Hepatocyte (in vitro differentiated cells): ENCODE measurements around the gene KIAA1217. TPM values are rescaled to one million over a fixed set of nuclear protein-coding genes. Genes with fewer than 3 reads are reported as not detected.

Experiments
- DNase-seq: peaks from one replicate; pipeline ENCODE4 v3.0.0-alpha.2; 2016; ENCODE audit warnings: low spot score
- H2AFZ ChIP-seq: fragments of 200-600 bp; sonication (generic); 2 replicates; pipeline ENCODE4 v1.6.0; 2016; ENCODE audit warnings: antibody characterized with exemption, mild to moderate bottlenecking
- H3K27ac ChIP-seq: fragments of 200-600 bp; sonication (generic); 2 replicates; pipeline ENCODE4 v1.5.1; 2016; ENCODE audit warnings: mild to moderate bottlenecking
- H3K27me3 ChIP-seq: fragments of 200-600 bp; sonication (generic); 2 replicates; pipeline ENCODE4 v1.6.1; 2016
- H3K36me3 ChIP-seq: fragments of 200-600 bp; sonication (generic); replicated peaks from 2 replicates; pipeline ENCODE4 v1.5.1; 2016; ENCODE audit warnings: low read depth; ENCODE audit not compliant: insufficient read depth
- H3K4me1 ChIP-seq: fragments of 200-600 bp; sonication (generic); 2 replicates; pipeline ENCODE4 v1.5.1; 2016; ENCODE audit warnings: mild to moderate bottlenecking, moderate library complexity; ENCODE audit not compliant: insufficient read depth
- H3K4me2 ChIP-seq: fragments of 200-600 bp; sonication (generic); 2 replicates; pipeline ENCODE4 v1.6.0; 2016
- H3K4me3 ChIP-seq: fragments of 200-600 bp; sonication (generic); 2 replicates; pipeline ENCODE4 v1.5.1; 2016; ENCODE audit warnings: mild to moderate bottlenecking
- H3K79me2 ChIP-seq: fragments of 200-600 bp; sonication (generic); 2 replicates; pipeline ENCODE4 v1.6.0; 2017; ENCODE audit warnings: mild to moderate bottlenecking
- H3K9me2 ChIP-seq: fragments of 200-600 bp; sonication (generic); replicated peaks from 2 replicates; pipeline ENCODE4 v1.6.0; 2017; ENCODE audit warnings: mild to moderate bottlenecking; ENCODE audit not compliant: insufficient read depth
- H3K9me3 ChIP-seq: fragments of 200-600 bp; sonication (generic); 2 replicates; pipeline ENCODE4 v1.5.1; 2016; ENCODE audit warnings: low read depth, mild to moderate bottlenecking
- H4K20me1 ChIP-seq: fragments of 200-600 bp; sonication (generic); 2 replicates; pipeline ENCODE4 v1.6.0; 2016; ENCODE audit warnings: mild to moderate bottlenecking; ENCODE audit not compliant: insufficient read depth, poor library complexity, severe bottlenecking
- EZH2 ChIP-seq: fragments of 200-600 bp; sonication (generic); IDR thresholded peaks from 2 replicates; pipeline ENCODE4 v1.6.1; 2016; ENCODE audit warnings: antibody characterized with exemption, mild to moderate bottlenecking, borderline replicate concordance
- EZH2phosphoT487 ChIP-seq: fragments of 200-600 bp; sonication (generic); IDR thresholded peaks from one replicate; pipeline ENCODE4 v1.6.1; 2018; ENCODE audit warnings: antibody characterized with exemption, mild to moderate bottlenecking, low read depth, moderate library complexity; ENCODE audit not compliant: unreplicated experiment, severe bottlenecking
- WGBS: methylation state at CpG from one replicate; pipeline ENCODE4 v1.1.6; 2016; ENCODE audit warnings: low lambda C conversion rate; ENCODE audit errors: missing lambda C conversion rate; 5-methylcytosine and 5-hydroxymethylcytosine counted together
- polyA plus RNA-seq: library from polyadenylated mRNA; unstranded; fragments of >200 nt; fragmentation: Nextera tagmentation; extraction: Ambion mirVana; gene quantifications from 2 replicates; pipeline ENCODE4 v1.2.1, GENCODE V29; 2016
- total RNA-seq: library from RNA; depleted of rRNA; stranded (reverse); fragments of >200 nt; gene quantifications from 2 replicates; pipeline ENCODE4 v1.2.3, GENCODE V29; 2014
- TF ChIP-seq, protein P1 (sequence below): fragments of 200-600 bp; sonication (generic); IDR thresholded peaks from 2 replicates; pipeline ENCODE4 v1.5.1; 2016; ENCODE audit warnings: antibody characterized with exemption, mild to moderate bottlenecking; ENCODE audit not compliant: poor library complexity

KIAA1217 gene
- total and polyA plus RNA-seq, 2 experiments from 2014 or later: 31.6 to 33.2 TPM

DNA sequence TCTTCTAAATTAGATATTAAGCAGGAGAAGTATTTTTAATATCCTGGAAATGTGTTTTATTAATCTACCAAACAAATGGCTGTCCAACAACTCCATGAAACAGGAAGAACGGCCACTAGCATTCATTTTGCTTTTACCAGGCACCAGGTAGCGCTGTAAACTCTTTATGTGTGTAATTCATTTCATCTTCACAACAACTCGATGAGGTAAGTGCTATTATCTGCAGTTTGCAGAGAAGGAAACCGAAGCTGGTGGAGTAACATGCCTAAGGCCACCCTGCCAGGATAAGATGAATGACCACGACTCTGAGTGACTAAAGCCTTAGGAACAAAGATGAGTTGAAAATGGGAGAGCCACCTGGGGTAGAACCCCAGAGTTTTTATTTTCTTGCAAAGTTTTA is 101.2 kb downstream of the KIAA1217 start:
- Histone ChIP-seq H3K4me1 (peaks cover 8% of the 10 kb centered on the region), H3K27ac (no peak overlapping the region), H3K27me3 (no peaks in the 10 kb centered on the region), H2AFZ (no peak overlapping the region), H4K20me1 (peaks cover 2% of the 10 kb centered on the region), H3K9me2 (no peaks in the 10 kb centered on the region), H3K36me3 (no peaks in the 10 kb centered on the region), H3K4me2 (no peak overlapping the region), H3K4me3 (no peak overlapping the region), H3K79me2 (peaks cover 30% of the 10 kb centered on the region), H3K9me3 (no peaks in the 10 kb centered on the region)
- TF ChIP-seq EZH2phosphoT487 (no peak), EZH2 (no peak)
- TF ChIP-seq, protein P1, sequence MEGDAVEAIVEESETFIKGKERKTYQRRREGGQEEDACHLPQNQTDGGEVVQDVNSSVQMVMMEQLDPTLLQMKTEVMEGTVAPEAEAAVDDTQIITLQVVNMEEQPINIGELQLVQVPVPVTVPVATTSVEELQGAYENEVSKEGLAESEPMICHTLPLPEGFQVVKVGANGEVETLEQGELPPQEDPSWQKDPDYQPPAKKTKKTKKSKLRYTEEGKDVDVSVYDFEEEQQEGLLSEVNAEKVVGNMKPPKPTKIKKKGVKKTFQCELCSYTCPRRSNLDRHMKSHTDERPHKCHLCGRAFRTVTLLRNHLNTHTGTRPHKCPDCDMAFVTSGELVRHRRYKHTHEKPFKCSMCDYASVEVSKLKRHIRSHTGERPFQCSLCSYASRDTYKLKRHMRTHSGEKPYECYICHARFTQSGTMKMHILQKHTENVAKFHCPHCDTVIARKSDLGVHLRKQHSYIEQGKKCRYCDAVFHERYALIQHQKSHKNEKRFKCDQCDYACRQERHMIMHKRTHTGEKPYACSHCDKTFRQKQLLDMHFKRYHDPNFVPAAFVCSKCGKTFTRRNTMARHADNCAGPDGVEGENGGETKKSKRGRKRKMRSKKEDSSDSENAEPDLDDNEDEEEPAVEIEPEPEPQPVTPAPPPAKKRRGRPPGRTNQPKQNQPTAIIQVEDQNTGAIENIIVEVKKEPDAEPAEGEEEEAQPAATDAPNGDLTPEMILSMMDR: no peak
- no peak for DNase-seq
- WGBS: 71% methylated on average over 5 of the region's 5 CpGs

DNA sequence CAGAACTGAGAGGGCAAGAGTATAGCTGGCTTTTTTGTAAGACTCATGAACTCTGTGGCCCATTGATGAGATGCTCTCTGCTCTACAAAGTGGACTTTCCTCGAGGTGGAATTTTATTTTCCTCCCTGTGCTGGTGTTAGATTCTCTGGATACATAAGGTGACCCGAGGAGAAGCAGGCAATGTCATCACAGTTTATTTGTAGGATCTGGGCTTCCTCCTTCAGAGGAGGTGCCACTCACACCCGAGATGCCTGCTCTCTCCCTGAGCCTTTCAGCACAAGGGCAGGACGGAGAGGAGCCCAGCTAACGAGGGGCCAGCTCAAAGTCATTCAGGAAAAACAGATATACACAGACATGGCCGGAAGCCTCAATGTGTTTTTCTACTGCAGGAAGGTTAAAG is 103.0 kb downstream of the KIAA1217 start:
- no peak overlapping the region for H3K4me3 ChIP-seq
- H3K9me3 ChIP-seq: no peaks in the 10 kb centered on the region
- TF ChIP-seq EZH2phosphoT487 (no peak), EZH2 (no peak)
- TF ChIP-seq, protein P1: no peak
- H3K79me2 ChIP-seq: peaks cover 34% of the 10 kb centered on the region
- no peaks in the 10 kb centered on the region for H3K9me2 ChIP-seq
- H4K20me1 ChIP-seq: peaks cover 2% of the 10 kb centered on the region
- H3K4me2 ChIP-seq: no peak overlapping the region
- 78% methylated on average over 6 of the region's 6 CpGs for WGBS
- H3K27me3 ChIP-seq: no peaks in the 10 kb centered on the region
- no peak for DNase-seq
- H3K4me1 ChIP-seq: peaks cover 8% of the 10 kb centered on the region
- H3K36me3 ChIP-seq: no peaks in the 10 kb centered on the region
- no peak overlapping the region for H2AFZ ChIP-seq
- H3K27ac ChIP-seq: no peak overlapping the region

DNA sequence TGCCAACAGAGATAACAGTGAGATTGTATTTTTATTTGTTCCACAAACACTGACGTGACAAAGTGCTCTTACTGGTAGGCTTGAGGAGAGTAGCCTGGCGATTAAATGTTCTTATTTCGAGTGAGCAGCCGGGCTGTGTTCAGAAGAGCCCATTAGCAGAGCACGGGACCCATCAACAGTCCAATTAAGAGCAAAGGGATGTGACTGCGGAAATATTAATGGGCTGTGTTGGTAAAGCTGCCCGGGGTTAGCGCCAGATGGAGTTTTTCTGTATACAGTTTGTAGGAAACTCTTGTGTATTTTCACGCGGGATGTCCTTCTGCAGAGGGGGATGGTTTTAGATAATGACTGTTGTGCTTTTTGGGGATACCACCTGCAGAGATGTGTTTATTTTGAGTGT is 104.3 kb downstream of the KIAA1217 start:
- DNase-seq: no peak

More for the DNA sequence above, 104.3 kb downstream of the KIAA1217 start:
- H3K4me2 ChIP-seq: no peak overlapping the region
- H3K36me3 ChIP-seq: no peaks in the 10 kb centered on the region
- no peaks in the 10 kb centered on the region for H3K27me3 ChIP-seq
- H4K20me1 ChIP-seq: peaks cover 2% of the 10 kb centered on the region
- H3K4me1 ChIP-seq: peaks cover 4% of the 10 kb centered on the region
- WGBS: 65% methylated on average over 10 of the region's 10 CpGs
- no peak overlapping the region for H2AFZ ChIP-seq
- no peaks in the 10 kb centered on the region for H3K9me3 ChIP-seq
- peaks cover 32% of the 10 kb centered on the region for H3K79me2 ChIP-seq
- no peak for TF ChIP-seq EZH2phosphoT487
- no peak for TF ChIP-seq EZH2
- TF ChIP-seq, protein P1: no peak
- H3K4me3 ChIP-seq: no peak overlapping the region
- no peak overlapping the region for H3K27ac ChIP-seq
- H3K9me2 ChIP-seq: no peaks in the 10 kb centered on the region
